DOHH2 (cell line): Measurements from ENCODE around the gene IL36G.

Source experiments
- H3F3A ChIP-seq: fragments of 200-600 bp; sonication (generic), shearing (Covaris generic); 2 replicates; pipeline ENCODE4 v1.6.0; 2016; ENCODE audit warnings: antibody characterized with exemption, mild to moderate bottlenecking; ENCODE audit not compliant: control insufficient read depth, insufficient read depth
- H3K27ac ChIP-seq: fragments of 200-600 bp; sonication (generic); 2 replicates; pipeline ENCODE4 v1.5.1; 2014; ENCODE audit warnings: low read depth, mild to moderate bottlenecking, low read length, moderate library complexity
- H3K27me3 ChIP-seq: fragments of 200-600 bp; sonication (generic); 2 replicates; pipeline ENCODE4 v1.6.1; 2014; ENCODE audit warnings: mild to moderate bottlenecking, low read length, mixed read lengths; ENCODE audit not compliant: control insufficient read depth
- H3K36me3 ChIP-seq: fragments of 200-600 bp; sonication (generic); 2 replicates; pipeline ENCODE4 v1.6.1; 2014; ENCODE audit warnings: mild to moderate bottlenecking, low read length, moderate library complexity, mixed read lengths; ENCODE audit not compliant: control insufficient read depth
- H3K4me1 ChIP-seq: fragments of 200-600 bp; sonication (generic); 2 replicates; pipeline ENCODE4 v1.6.1; 2014; ENCODE audit warnings: mild to moderate bottlenecking, low read length, mixed read lengths; ENCODE audit not compliant: control insufficient read depth
- H3K4me2 ChIP-seq: fragments of 200-600 bp; sonication (generic); 2 replicates; pipeline ENCODE4 v1.6.0; 2014; ENCODE audit warnings: mild to moderate bottlenecking, low read length, moderate library complexity
- H3K4me3 ChIP-seq: fragments of 200-600 bp; sonication (generic); 2 replicates; pipeline ENCODE4 v1.5.1; 2014; ENCODE audit warnings: mild to moderate bottlenecking, low read length, mixed read lengths
- H3K79me2 ChIP-seq: fragments of 200-600 bp; sonication (generic); 2 replicates; pipeline ENCODE4 v1.6.1; 2014; ENCODE audit warnings: mild to moderate bottlenecking, low read length, mixed read lengths; ENCODE audit not compliant: control insufficient read depth
- H3K9me2 ChIP-seq: fragments of 200-600 bp; sonication (generic); replicated peaks from 2 replicates; pipeline ENCODE4 v1.6.1; 2014; ENCODE audit warnings: mild to moderate bottlenecking, low read length, mixed read lengths; ENCODE audit not compliant: control insufficient read depth
- H3K9me3 ChIP-seq: fragments of 200-600 bp; sonication (generic); 2 replicates; pipeline ENCODE4 v1.6.1; 2014; ENCODE audit warnings: antibody characterized with exemption, low read length, mixed read lengths; ENCODE audit not compliant: control insufficient read depth, insufficient read depth
- H4K20me1 ChIP-seq: fragments of 200-600 bp; sonication (generic); 2 replicates; pipeline ENCODE4 v1.6.0; 2014; ENCODE audit warnings: low read depth, mild to moderate bottlenecking, antibody characterized with exemption, low read length, moderate library complexity; ENCODE audit not compliant: control insufficient read depth, insufficient read depth
- EZH2phosphoT487 ChIP-seq: fragments of 200-600 bp; sonication (generic); IDR thresholded peaks from 2 replicates; pipeline ENCODE4 v1.6.1; 2017; ENCODE audit warnings: borderline replicate concordance, mild to moderate bottlenecking, antibody characterized with exemption, low read length, moderate library complexity, mixed read lengths
- TF ChIP-seq, protein P1 (sequence below): fragments of 200-600 bp; sonication (generic); IDR thresholded peaks from one replicate; pipeline ENCODE4 v1.5.1; 2014; ENCODE audit warnings: antibody characterized with exemption, mild to moderate bottlenecking, low read depth, low read length; ENCODE audit not compliant: poor library complexity, severe bottlenecking

Gene IL36G

DNA sequence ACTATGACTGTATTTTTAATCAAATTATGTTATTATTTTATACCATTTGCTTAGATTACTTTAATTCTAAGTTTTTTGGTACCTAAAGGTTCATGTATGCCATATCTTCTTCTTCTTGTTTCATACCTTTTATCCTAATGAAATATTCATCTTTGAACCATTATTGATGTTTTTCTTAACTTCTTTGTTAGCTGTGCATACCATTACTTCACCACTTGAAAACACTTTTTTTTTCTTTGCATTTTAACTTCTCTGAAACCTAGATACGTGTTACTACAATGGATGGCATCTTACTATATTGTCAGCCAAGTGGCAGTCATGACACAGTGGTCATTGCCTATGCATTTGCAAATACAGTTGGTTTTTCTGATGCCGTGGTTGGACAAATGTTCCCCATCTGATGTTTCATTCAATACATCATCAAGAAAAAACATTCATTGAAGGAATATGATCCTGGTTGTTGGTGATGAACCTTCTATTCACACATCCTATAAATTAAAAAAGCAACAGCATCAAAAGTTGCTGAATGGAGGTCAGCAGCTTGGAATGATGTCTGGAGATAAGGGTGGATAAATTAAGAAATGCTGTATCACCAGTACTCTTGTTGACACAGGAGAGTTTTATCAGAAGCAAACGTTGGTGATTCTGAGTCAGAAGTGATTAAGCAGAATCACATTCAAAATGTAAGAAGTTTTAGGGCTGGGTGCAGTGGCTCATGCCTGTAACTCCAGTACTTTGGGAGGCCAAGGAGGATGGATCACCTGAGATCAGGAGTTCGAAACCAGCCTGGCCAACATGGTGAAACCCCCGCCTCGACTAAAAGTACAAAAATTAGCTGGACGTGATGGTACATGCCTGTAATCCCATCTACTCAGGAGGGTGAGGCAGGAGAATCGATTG is 34.9 kb downstream of the IL36G start:
- H3K9me2 ChIP-seq, result no peaks in the 10 kb centered on the region

DNA sequence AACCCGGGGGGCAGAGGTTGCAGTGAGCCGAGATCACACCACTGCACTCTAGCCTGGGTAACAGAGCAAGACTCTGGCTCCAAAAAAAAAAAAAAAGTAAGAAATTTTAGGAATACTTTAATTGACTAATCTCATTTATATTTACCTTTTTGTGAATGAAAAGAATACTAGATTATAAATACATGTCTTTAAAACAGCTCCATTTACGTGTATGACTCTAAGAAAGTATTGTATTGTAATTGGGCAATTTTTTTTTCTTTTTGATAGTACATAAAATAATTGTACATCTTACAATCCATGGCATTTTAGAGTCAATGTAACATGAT is 35.5 kb downstream of the IL36G start:
- H3F3A ChIP-seq, result no peaks in the 10 kb centered on the region
- H3K9me3 ChIP-seq, result no peaks in the 10 kb centered on the region

More for the DNA sequence above, 34.9 kb downstream of the IL36G start:
- Histone ChIP-seq H3K4me3 (no peak overlapping the region), H4K20me1 (no peaks in the 10 kb centered on the region), H3K27ac (no peak overlapping the region), H3K9me3 (no peaks in the 10 kb centered on the region), H3F3A (no peaks in the 10 kb centered on the region), H3K4me2 (no peak overlapping the region), H3K36me3 (no peaks in the 10 kb centered on the region), H3K27me3 (peaks cover 3% of the 10 kb centered on the region; the same call in 1 of the 2 replicates), H3K4me1 (no peaks in the 10 kb centered on the region), H3K79me2 (no peaks in the 10 kb centered on the region)
- TF ChIP-seq, protein P1, sequence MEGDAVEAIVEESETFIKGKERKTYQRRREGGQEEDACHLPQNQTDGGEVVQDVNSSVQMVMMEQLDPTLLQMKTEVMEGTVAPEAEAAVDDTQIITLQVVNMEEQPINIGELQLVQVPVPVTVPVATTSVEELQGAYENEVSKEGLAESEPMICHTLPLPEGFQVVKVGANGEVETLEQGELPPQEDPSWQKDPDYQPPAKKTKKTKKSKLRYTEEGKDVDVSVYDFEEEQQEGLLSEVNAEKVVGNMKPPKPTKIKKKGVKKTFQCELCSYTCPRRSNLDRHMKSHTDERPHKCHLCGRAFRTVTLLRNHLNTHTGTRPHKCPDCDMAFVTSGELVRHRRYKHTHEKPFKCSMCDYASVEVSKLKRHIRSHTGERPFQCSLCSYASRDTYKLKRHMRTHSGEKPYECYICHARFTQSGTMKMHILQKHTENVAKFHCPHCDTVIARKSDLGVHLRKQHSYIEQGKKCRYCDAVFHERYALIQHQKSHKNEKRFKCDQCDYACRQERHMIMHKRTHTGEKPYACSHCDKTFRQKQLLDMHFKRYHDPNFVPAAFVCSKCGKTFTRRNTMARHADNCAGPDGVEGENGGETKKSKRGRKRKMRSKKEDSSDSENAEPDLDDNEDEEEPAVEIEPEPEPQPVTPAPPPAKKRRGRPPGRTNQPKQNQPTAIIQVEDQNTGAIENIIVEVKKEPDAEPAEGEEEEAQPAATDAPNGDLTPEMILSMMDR, result no peak
- TF ChIP-seq EZH2phosphoT487, result no peak

DNA sequence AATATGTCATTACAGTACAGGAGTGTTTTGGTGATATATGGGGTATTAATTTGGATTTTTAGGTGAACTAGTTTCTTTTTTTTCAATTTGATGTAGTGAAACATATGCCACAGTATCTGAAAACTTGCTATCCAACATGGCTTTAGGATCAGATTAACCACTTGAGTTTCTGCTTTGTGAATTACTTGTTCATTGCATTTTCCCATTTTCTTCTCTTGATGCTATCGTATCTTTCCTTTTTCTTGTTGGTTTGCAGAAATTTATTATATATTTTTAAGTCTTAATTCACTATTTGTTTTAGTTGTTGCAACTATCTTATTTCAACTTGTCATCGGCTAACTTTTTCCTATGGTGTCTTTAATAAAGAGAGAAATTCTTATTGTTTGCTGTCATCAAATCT is 36.3 kb downstream of the IL36G start:
- Histone ChIP-seq H3K9me3 (no peaks in the 10 kb centered on the region), H3K9me2 (no peaks in the 10 kb centered on the region), H3K36me3 (no peaks in the 10 kb centered on the region), H3K4me3 (no peak overlapping the region), H3K27me3 (peaks cover 3% of the 10 kb centered on the region; the same call in 1 of the 2 replicates), H3K27ac (no peak overlapping the region), H3F3A (no peaks in the 10 kb centered on the region), H3K4me2 (no peak overlapping the region), H3K79me2 (no peaks in the 10 kb centered on the region), H3K4me1 (no peaks in the 10 kb centered on the region), H4K20me1 (no peaks in the 10 kb centered on the region)
- no peak for TF ChIP-seq EZH2phosphoT487
- TF ChIP-seq, protein P1, result no peak

More for the DNA sequence above, 35.5 kb downstream of the IL36G start:
- peaks cover 3% of the 10 kb centered on the region; the same call in 1 of the 2 replicates for H3K27me3 ChIP-seq
- H3K79me2 ChIP-seq, result no peaks in the 10 kb centered on the region
- no peaks in the 10 kb centered on the region for H3K4me1 ChIP-seq
- H3K4me2 ChIP-seq, result no peak overlapping the region
- TF ChIP-seq, protein P1, result no peak
- no peak for TF ChIP-seq EZH2phosphoT487
- H4K20me1 ChIP-seq, result no peaks in the 10 kb centered on the region
- no peaks in the 10 kb centered on the region for H3K9me2 ChIP-seq
- H3K4me3 ChIP-seq, result no peak overlapping the region
- H3K27ac ChIP-seq, result no peak overlapping the region
- H3K36me3 ChIP-seq, result no peaks in the 10 kb centered on the region
